Endometrium (tissue), 2 donors: ENCODE measurements around the gene MARCHF3.
A peak's percentile ranks its signal among the peaks of the same experiment; 100 is the strongest.
"Not testable (repeated sequence)": the region's sequence is repeated elsewhere in the genome, so short reads cannot be mapped to it uniquely, and the experiment has no call there.

Source experiments
- FAIRE-seq: peaks from 2 replicates; lab custom pipeline; 2012; peaks lifted over from hg19 to GRCh38; lab: Jason Lieb, UNC
- donor health status: control.
- donor health status: control.

Gene MARCHF3

DNA sequence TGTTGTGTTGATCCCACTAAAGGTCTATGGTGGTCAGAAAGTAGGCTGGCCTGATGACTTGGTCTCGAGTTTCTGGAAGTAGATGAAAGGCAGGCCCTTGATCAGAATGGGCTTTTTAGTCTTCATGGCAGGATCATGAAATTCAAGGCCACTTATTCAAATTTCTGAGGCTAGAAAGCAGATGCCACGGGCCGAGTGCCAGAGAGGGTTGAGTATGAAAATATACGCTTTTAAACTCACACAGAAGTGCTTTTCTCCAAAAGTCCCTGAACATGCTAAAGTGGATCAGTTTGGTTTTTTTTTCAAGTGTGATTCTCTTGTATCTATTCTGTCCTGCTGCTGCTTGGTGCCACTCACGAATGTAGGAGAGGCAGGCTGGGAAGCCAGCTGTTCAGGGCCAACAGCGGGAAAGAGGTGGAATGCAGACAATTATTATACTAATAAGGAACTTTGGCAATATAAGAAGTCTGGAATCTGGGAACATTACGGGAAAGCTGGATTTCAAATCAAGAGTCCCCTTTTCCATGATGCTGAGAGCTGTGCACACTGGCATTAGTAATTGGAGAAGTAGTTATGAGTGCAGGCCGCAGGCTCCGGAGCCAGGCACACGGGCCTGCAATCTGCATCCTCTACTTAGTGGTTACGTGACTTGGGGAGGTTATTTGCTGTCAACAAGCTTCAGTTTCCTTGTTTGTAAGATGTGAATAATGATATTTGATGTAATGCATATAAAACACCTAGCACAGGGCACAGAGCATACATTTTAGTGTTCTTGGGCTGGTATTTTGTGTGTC is 157.6 kb downstream of the MARCHF3 start:
- FAIRE-seq, result no peak

DNA sequence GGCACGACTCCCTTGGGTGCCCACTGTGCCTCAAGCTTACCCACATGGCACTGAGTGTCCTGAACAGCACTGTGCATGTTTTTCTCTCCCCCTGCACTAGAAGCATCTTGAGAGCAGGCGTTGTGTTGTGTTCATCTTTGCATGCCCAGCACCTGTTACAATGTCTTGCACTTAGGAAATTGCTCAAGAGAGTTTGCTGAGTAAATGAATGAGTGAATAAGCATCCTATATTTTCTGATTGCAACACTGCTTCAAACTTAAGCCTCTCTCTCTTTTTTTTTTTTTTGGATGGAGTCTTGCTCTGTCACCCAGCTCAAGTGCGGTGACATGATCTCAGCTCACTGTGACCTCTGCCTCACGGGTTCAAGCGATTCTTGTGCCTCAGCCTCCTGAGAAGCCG is 158.9 kb downstream of the MARCHF3 start:
- no peak for FAIRE-seq

GRCh38 chr5:126869005-126869451 is 161.3 kb downstream of the MARCHF3 start:
- no peak for FAIRE-seq

- FAIRE-seq, result no peak
Observed at GRCh38 chr5:126868338-126869004, 161.9 kb downstream of the MARCHF3 start.

GRCh38 chr5:126866851-126867636 is 163.3 kb downstream of the MARCHF3 start:
- no peak for FAIRE-seq

GRCh38 chr5:126865299-126865698 is 165.1 kb downstream of the MARCHF3 start:
- FAIRE-seq, result no peak

- FAIRE-seq, result no peak
Observed at GRCh38 chr5:126864042-126864688, 166.2 kb downstream of the MARCHF3 start.

DNA sequence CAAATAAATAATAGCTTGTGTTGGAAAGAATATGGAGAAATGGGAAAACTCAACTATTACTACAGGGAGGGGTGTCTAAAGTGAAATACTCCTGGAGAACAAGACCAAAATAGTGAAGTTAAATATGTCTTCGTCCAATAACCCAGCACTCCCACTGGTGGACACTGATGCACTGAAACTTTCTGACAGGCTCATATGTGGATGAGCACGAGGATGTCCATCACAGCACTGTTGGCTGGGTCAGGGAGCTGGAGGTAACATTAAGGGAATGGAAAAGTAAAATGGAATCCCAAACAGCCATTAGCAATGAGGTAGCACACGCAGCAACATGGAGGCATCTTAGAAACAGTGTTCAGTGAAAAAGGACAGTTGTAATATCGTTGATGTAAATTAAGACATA is 167.0 kb downstream of the MARCHF3 start:
- no peak for FAIRE-seq

DNA sequence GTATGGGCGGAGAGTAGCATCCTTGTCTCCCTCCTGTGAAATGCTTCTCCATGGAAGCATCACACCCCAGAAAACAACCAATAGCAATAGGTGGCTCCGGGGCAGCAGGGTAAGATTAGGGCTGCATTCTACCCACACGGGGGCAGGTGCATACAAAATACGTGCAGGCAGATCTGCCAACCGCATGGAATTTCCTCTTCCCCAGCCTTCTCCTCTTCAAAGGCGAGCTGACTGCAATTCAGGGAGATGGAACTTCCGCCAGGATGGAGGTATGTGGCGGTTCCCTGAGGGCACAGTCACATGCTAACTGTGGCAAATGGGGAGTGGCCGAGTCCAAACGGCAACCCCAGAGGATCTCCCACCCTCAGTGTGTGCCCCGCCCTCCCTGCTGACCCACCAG is 171.9 kb downstream of the MARCHF3 start:
- FAIRE-seq, result no peak

DNA sequence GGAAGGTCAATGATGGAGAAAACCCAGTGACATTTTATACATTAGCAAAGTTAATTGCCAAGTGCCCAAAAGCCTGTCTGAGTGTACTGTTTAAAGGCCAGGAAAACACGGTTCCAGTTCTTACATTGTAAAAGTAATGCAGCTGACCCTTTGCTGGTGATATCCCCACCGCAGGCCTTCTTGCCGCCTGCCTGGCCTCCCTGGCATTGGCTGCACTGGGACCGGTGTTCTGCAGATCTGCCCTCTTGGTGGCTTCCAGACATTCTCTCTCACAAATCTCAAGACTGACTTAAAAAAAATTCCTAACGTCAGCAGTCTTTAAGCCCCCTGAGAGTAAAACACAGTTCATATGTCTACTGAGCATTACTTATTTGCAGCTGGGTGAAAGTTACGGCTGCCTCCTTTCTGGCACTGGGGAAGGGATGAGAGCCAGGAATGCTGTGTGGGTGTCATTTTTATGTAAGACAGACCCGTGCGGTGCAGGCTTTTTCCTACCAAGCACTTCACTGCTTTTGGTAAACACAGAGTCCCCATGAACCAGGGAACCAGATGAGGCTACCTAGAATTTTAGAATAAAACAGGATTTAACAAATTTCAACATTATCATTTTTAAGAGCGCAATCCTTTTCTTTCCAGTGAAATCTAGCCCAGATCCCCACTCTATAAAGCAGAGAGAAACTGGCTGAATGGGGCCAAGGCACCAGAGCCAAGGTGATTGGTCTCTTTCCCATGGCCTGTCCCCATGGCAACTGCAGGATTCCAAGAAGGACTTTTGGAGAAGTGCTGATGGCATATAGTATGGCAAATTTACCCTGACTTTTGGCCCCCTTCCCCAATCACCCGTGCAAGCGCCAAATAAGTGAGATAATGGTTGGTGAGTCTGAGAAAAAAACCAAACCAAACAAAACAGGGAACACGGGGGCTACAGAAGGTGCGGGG is 172.6 kb downstream of the MARCHF3 start:
- peak; percentile 86 for FAIRE-seq

DNA sequence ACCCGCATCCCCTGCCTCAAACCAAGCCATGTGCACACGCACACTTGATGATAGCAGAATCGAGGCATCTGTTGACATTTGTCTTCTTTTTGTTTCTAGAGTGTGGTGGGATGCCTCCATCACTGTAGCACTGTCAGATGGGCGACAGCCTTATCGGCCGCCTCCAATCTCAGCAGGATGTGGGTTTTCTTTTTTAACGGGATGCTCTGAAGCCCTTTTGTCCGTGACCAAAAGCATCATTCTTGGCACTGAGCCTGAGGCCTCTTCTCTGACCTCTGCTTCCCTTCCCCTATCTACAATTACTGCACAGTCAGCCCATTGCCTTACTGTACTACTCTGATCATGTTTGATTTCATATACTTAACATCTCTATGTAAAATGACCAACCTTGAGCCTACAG is 175.1 kb downstream of the MARCHF3 start:
- no peak for FAIRE-seq

DNA sequence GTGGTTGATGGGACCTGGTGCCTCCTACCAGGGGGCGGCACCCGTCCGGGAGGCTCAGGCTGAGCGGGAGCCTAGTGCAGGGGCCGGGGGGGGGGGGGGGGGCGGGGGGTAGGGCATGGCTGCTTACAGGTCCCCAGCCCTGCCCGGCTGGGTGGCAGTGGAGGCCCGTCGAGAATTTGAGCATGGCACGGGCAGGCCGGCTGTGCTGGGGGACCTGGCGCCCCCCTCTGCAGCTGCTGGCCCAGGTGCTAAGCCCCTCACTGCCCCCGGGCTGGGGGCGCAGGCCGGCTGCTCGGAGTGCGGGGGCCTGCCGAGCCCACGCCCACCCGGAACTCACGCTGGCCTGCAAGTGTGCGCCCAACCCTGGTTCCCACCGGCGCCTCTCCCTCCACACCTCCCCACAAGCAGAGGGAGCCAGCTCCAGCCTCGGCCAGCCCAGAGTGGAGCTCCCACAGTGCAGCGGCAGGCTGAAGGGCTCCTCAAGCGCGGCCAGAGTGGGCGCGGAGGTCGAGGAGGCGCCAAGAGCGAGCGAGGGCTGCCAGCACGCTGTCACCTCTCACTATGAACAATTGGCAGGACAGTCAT is 175.7 kb downstream of the MARCHF3 start:
- no peak for FAIRE-seq

DNA sequence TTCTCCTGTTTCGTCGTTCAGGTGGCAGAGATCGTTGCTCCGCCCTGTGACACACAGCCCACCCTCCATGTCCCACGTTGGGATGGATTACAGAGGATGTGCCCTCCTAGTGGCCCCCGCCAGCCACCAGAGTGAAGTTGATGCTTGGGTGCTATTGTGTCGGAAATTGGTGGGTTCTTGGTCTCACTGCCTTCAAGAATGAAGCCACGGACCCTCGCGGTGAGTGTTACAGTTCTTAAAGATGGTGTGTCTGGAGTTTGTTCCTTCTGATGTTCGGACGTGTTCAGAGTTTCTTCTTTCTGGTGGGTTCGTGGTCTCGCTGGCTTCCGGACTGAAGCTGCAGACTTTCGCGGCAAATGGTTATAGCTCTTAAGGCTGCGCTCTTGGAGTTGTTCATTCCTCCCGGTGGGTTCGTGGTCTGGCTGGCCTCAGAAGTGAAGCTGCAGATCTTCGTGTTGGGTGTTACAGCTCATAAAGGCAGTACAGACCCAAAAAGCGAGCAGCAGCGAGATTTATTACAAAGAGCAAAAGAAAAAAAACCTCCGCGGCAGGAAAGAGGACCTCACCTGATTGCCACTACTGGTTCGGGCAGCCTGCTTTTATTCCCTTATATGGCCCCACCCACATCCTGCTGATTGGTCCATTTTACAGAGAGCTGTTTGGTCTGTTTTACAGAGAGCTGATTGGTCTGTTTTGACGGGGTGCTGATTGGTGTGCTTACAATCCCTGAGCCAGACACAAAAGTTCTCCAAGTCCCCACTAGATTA is 176.6 kb downstream of the MARCHF3 start:
- not testable (repeated sequence) for FAIRE-seq

DNA sequence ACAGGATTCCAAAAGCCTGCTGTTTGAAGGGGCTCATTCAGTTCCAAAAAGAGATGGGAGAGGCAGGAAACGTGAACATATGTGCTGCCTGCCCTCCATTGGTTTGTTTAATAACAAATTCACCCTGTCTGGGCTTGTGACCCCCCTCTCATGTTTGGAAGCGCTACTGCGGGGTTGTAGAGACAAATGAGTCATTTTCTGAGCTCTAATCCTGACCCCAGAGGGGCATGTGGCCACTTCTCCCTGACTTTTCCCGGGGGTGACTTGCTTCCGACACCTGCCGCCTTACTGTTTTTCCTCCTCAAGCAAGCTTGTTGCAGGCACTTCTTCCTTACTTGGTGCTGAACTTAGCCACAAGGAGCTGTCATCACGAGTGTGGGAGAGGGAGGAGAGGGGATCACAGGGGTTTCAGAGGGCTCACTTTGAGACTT is 177.5 kb downstream of the MARCHF3 start:
- FAIRE-seq, result no peak

- no peak for FAIRE-seq
Observed at GRCh38 chr5:126852091-126852571, 178.2 kb downstream of the MARCHF3 start.

DNA sequence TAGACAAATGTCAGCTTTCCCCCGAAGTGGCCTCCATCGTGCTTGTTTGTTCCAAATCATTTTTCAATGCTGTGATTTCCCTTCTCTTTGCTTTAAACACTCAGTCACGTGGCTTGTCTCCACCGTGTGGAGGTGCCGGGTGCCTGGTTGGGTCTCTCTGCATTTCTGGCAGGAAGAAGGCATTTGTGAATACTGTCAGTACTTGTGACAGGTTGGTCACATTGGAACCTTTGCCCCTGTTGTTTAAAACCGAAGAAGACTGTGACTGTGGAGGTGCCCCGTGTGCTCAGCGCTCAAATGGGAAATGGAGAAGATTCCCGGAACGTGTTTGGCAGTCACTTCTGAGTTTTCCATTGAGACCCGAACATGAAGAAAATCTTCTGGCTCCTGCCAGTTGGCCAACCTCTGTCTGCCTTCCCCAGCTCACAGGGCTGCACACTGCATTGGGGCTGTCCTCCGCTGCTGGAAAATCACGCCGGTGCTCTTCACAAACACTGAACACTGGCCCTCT is 178.8 kb downstream of the MARCHF3 start:
- no peak for FAIRE-seq

DNA sequence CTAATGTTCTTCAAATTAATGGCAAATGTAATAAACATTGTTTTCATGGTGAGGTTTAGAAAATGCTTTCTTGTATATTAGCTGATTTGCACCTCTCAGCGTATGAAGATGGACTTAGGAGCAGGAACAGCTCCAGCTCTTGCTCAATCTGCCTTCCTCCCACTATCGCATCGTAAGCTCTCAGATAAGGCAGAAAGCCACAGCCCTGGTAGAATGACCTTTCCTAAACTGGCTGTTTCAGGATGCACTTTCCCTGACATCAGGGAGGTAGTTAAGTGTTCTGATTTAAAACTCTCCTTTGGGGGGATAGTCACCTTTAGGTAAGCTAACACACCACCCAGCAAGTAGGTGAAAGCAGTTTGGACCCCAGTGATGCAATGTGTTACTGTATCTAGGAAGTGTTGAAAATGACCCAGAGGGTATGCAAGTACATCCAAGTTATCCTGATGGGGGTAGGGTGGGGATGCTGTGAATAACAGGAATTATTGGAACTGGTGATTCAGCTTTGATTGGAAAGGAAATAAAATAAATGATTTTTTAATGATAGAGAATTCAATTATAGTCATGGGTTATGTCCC is 181.2 kb downstream of the MARCHF3 start:
- no peak for FAIRE-seq

DNA sequence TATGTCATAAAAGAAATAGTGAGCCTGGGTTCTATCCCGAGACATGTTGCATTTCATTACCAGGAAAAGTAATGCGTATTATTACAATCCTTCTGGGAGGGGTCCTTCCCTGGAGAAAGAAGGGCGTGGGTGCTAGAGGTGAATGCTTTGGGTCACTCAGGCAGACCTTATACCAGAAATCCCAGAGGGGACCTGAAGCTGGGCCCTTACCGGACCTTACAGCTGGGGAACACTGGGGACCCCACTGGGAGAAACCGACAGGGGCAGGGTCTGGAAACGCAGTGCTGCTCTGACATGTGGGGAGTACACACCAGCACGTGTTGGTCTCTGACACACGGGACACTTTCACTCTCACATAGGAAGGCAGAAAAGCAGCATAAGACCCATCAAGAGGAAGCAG is 182.1 kb downstream of the MARCHF3 start:
- FAIRE-seq, result no peak

- no peak for FAIRE-seq
Observed at GRCh38 chr5:126847826-126848251, 182.5 kb downstream of the MARCHF3 start.
